ENCODE data around the gene GPATCH8. TPM values are rescaled to one million over a fixed set of nuclear protein-coding genes. Genes with fewer than 3 reads are reported as not detected.
A peak's percentile ranks its signal among the peaks of the same experiment; 100 is the strongest.

GPATCH8 gene
- 19.3 TPM for total RNA-seq (2013)
- polyA plus RNA-seq (10 to 100 TPM in 2 of 3 donors, 1 to 10 TPM in 1; 8.8 to 15.9 (median 14.9) TPM), polyA minus RNA-seq (10.9 and 14.5 TPM in 2 replicates), total RNA-seq (35.8 to 98.9 (median 47.1) reads per million in 11 experiments)

DNA sequence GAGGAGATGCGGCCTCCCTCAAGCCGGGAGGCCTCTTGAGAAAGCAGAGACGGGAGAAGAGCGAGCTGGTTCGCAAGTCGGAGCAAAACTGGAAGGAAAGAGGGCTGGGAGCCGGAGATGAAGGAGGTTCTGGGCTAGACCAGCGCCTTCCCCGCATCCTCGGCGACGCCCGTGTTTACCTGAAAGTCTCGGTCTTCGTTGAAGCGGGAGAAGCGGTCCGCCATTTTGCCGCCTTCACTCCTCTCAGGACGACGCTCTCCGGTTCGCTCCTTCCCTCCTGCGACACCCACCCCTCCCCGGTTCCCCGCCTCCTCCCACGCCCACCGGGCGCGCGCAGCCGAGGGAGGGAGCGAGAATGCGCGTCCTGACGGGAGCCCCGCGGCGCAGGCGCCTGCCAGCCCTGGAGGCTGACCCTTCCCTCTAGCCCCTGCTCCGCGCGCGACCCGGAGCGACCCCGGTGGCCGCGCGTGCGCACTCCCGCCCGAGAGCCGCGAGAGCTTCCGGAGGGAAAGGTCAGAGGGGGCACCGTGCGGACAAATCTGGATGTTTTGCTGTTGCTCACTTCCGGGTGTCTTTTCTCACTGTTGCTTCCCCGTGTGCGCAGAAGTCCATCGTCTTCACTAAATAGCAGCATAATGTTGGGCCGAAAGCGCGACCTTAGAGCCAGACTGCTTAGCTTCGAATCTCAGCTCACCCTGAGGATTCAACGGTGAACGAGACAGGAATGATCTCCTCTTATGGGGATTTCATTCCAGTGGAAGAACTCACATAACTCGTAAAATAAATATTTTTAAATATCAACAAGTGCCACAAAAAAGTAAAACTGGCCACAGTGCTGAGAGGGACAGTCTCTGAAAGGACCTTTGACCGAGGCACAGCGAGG lies at the start of gene GPATCH8:
TSS of gene GPATCH8 (minus strand) at position 260 of the 883 bp plus-strand sequence. CDS start at position 224, 36 bp downstream.
- Mint-ChIP-seq H3K27me3 (ENCODE audit: low read depth in 3 of 3) (peaks cover 0 to 2% (median 0%) of the 10 kb centered on the region in 3 donors), H3K4me3 (peak within 1 kb of the TSS; percentile 98 to 99), H3K9me3 (no peaks in the 10 kb centered on the region), H3K4me1 (peaks cover 37% of the 10 kb centered on the region), H3K27ac (peak within 1 kb of the TSS; percentile 94 to 99 (median 98)), H3K36me3 (peaks cover 1 to 4% of the 10 kb centered on the region in 2 donors)
- peak within 1 kb of the TSS; percentile 61 to 93 (median 84) for H3K4me3 ChIP-seq (replicated peaks in 1 of 3; ENCODE audit: low read depth in 2 of 3, low read length in 3 of 3)
- H3K36me3 ChIP-seq (replicated peaks in 1 of 2; ENCODE audit: control insufficient read depth in 1 of 2, insufficient read depth in 2 of 2, low read length in 2 of 2) = no peaks in the 10 kb centered on the region
- TF ChIP-seq, protein P1, sequence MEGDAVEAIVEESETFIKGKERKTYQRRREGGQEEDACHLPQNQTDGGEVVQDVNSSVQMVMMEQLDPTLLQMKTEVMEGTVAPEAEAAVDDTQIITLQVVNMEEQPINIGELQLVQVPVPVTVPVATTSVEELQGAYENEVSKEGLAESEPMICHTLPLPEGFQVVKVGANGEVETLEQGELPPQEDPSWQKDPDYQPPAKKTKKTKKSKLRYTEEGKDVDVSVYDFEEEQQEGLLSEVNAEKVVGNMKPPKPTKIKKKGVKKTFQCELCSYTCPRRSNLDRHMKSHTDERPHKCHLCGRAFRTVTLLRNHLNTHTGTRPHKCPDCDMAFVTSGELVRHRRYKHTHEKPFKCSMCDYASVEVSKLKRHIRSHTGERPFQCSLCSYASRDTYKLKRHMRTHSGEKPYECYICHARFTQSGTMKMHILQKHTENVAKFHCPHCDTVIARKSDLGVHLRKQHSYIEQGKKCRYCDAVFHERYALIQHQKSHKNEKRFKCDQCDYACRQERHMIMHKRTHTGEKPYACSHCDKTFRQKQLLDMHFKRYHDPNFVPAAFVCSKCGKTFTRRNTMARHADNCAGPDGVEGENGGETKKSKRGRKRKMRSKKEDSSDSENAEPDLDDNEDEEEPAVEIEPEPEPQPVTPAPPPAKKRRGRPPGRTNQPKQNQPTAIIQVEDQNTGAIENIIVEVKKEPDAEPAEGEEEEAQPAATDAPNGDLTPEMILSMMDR (IDR thresholded peaks at IDR 0.05) = no peak
- peaks cover 22 to 38% of the 10 kb centered on the region in 2 donors for H3K4me1 ChIP-seq (ENCODE audit: control insufficient read depth in 1 of 2, insufficient read depth in 2 of 2, low read length in 2 of 2)
- intact Hi-C loops (cut with micrococcal nuclease) = loop anchor here in 1 of 2 donors (5.0 kb wide), 3 partner anchors 301 to 436 kb away; partner anchors contain the start of genes LSM12 and TMUB2
- H3K27ac ChIP-seq (ENCODE audit: low read depth in 1 of 2, low read length in 2 of 2) = peak within 1 kb of the TSS; percentile 86 to 90
- peaks cover 54% of the 10 kb centered on the region for H3K79me2 ChIP-seq (ENCODE audit: insufficient read depth, low read length)
- 4% methylated on average over 65 of the region's 71 CpGs for WGBS (ENCODE audit: insufficient coverage)
- H2AFZ ChIP-seq (ENCODE audit: insufficient read depth, low read depth, low read length, poor library complexity, severe bottlenecking) = peak within 1 kb of the TSS; percentile 93
- H3K27me3 ChIP-seq (ENCODE audit: control insufficient read depth in 2 of 2, insufficient read depth in 2 of 2, low read length in 2 of 2) = no peaks in the 10 kb centered on the region
- peak within 1 kb of the TSS; percentile 83 for H3K4me2 ChIP-seq (replicated peaks; ENCODE audit: extremely low read depth, low read length, poor library complexity, severe bottlenecking)
- H3K9ac ChIP-seq (ENCODE audit: insufficient read depth, low read length, poor library complexity, severe bottlenecking) = peak within 1 kb of the TSS; percentile 95
- H4K20me1 ChIP-seq (ENCODE audit: insufficient read depth, low read length) = peaks cover 31% of the 10 kb centered on the region
- no peaks in the 10 kb centered on the region for H3K9me3 ChIP-seq (replicated peaks in 1 of 2; ENCODE audit: control insufficient read depth in 1 of 2, insufficient read depth in 1 of 2, low read length in 2 of 2)
- DNase-seq = peak; percentile 92 to 96 (median 95)

DNA sequence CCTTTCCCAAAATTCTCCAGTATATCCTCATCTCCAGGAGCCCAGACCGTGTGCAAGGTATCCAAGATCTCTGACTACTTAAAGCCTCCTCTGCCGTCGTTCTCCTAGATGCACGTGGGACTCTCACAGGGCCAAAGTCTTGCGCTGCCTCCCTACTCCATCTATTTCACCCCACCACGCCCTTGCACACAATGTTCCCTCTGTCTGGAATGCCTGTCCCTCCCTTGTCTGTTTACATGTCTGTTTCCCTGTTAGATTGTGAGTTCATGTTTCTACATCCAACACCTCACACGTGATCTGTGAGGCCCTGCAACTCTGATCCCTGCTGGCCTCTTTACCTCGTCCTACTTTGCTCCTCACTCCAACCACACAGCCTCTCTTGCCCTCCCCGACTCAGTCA lies 49.2 kb upstream of the GPATCH8 start:
- H3K9me3 Mint-ChIP-seq = no peaks in the 10 kb centered on the region
- DNase-seq = no peak
- Histone ChIP-seq H3K36me3 (replicated peaks in 1 of 2; ENCODE audit: control insufficient read depth in 1 of 2, insufficient read depth in 2 of 2, low read length in 2 of 2) (no peaks in the 10 kb centered on the region), H3K4me3 (replicated peaks in 1 of 3; ENCODE audit: low read depth in 2 of 3, low read length in 3 of 3) (no peak overlapping the region), H3K79me2 (ENCODE audit: insufficient read depth, low read length) (no peaks in the 10 kb centered on the region), H3K4me1 (ENCODE audit: control insufficient read depth in 1 of 2, insufficient read depth in 2 of 2, low read length in 2 of 2) (peaks cover 36 to 51% of the 10 kb centered on the region in 2 donors), H4K20me1 (ENCODE audit: insufficient read depth, low read length) (no peaks in the 10 kb centered on the region), H3K9me3 (replicated peaks in 1 of 2; ENCODE audit: control insufficient read depth in 1 of 2, insufficient read depth in 1 of 2, low read length in 2 of 2) (no peaks in the 10 kb centered on the region), H3K27me3 (ENCODE audit: control insufficient read depth in 2 of 2, insufficient read depth in 2 of 2, low read length in 2 of 2) (no peaks in the 10 kb centered on the region), H2AFZ (ENCODE audit: insufficient read depth, low read depth, low read length, poor library complexity, severe bottlenecking) (no peak overlapping the region), H3K27ac (ENCODE audit: low read depth in 1 of 2, low read length in 2 of 2) (no peak overlapping the region), H3K9ac (ENCODE audit: insufficient read depth, low read length, poor library complexity, severe bottlenecking) (no peak overlapping the region), H3K4me2 (replicated peaks; ENCODE audit: extremely low read depth, low read length, poor library complexity, severe bottlenecking) (no peak overlapping the region)
- H3K36me3 Mint-ChIP-seq = no peaks in the 10 kb centered on the region
- no peak overlapping the region for H3K27ac Mint-ChIP-seq
- H3K4me1 Mint-ChIP-seq = peaks cover 45% of the 10 kb centered on the region
- intact Hi-C loops (cut with micrococcal nuclease) = no loop called here
- H3K4me3 Mint-ChIP-seq = no peak overlapping the region
- WGBS (ENCODE audit: insufficient coverage) = 92% methylated on average over 5 of the region's 9 CpGs
- TF ChIP-seq, protein P1 (IDR thresholded peaks at IDR 0.05) = no peak
- peaks cover 0 to 7% (median 1%) of the 10 kb centered on the region in 3 donors for H3K27me3 Mint-ChIP-seq (ENCODE audit: low read depth in 3 of 3)
